ENCODE data around the gene SFRP4. TPM values are rescaled to one million over a fixed set of nuclear protein-coding genes. Genes with fewer than 3 reads are reported as not detected.
A peak's percentile ranks its signal among the peaks of the same experiment; 100 is the strongest.

The SFRP4 gene
- total and polyA plus RNA-seq, 2 donors (not counting 1 experiment from before 2014, with no cell fraction given): 1.5 to 7.3 TPM

DNA sequence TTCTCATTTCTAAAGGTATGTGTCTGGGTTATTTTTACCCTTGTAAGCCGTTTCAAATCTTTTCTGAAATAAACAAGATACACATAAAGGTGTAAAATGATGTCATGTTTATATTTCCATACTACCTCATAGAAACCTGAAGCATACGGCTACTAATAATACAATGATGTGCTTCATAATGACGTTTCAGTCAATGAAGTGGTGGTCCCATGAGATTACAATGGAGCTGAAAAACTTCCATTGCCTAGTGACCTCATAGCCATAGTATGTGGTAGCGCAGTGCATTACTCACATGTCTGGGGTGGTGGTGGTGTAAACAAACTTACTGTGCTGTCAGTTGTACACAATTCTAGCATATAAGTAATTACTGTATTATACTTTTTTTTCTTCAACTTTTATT is 28.7 kb upstream of the SFRP4 start:
- no peaks in the 10 kb centered on the region for H3K79me2 ChIP-seq (ENCODE audit: control insufficient read depth, insufficient read depth, low read length)
- no peak overlapping the region for H3K4me3 ChIP-seq (replicated peaks in 1 of 4; ENCODE audit: control extremely low read depth in 1 of 4, insufficient read depth in 1 of 4, low read depth in 3 of 4, low read length in 4 of 4)
- H3K4me1 ChIP-seq (ENCODE audit: control insufficient read depth, extremely low read depth, insufficient read depth, low read length): peaks cover 8% of the 10 kb centered on the region
- no peaks in the 10 kb centered on the region for H3K36me3 ChIP-seq (ENCODE audit: control insufficient read depth, insufficient read depth, low read length)
- no peaks in the 10 kb centered on the region for H3K9me3 ChIP-seq (ENCODE audit: control insufficient read depth, insufficient read depth, low read depth, low read length)
- H3K27ac ChIP-seq (ENCODE audit: insufficient read depth, low read length): no peak overlapping the region
- no peak overlapping the region for H2AFZ ChIP-seq (ENCODE audit: low read length)
- peak; percentile 13 to 84 for DNase-seq (ENCODE audit: low read depth in 2 of 2)
- no peak overlapping the region for H3K4me2 ChIP-seq (ENCODE audit: extremely low read depth, insufficient read depth, low read length)
- H3K27me3 ChIP-seq (ENCODE audit: control insufficient read depth, insufficient read depth, low read length): no peaks in the 10 kb centered on the region
- TF ChIP-seq CTCF (conservative IDR thresholded peaks at IDR 0.05 in 1 of 2, IDR thresholded peaks at IDR 0.05 in 1 of 2; ENCODE audit: low read depth in 1 of 2, low read length in 2 of 2) (no peak), EZH2 (IDR thresholded peaks at IDR 0.05; ENCODE audit: low read length, missing control alignments) (no peak)
- H4K20me1 ChIP-seq (ENCODE audit: control insufficient read depth, extremely low read depth, insufficient read depth, low read length): no peaks in the 10 kb centered on the region
- H3K9ac ChIP-seq (ENCODE audit: insufficient read depth, low read length): no peak overlapping the region

DNA sequence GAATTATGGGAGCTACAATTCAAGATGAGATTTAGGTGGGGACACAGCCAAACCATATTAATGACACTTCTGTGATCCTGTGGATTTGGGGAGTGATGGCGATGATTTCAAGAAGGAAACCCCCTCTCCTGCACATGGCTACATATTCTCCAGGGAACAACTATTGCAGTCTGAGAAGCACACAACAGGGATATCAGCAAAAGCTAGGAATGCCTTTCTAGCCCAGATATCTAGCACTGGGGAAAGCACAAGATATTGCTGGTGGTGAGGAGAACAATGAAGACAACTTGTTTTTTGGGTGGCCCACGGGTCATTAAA is 28.1 kb upstream of the SFRP4 start:
- H3K9ac ChIP-seq (ENCODE audit: insufficient read depth, low read length): no peak overlapping the region
- peaks cover 8% of the 10 kb centered on the region for H3K4me1 ChIP-seq (ENCODE audit: control insufficient read depth, extremely low read depth, insufficient read depth, low read length)
- no peaks in the 10 kb centered on the region for H4K20me1 ChIP-seq (ENCODE audit: control insufficient read depth, extremely low read depth, insufficient read depth, low read length)
- H3K9me3 ChIP-seq (ENCODE audit: control insufficient read depth, insufficient read depth, low read depth, low read length): no peaks in the 10 kb centered on the region
- no peaks in the 10 kb centered on the region for H3K36me3 ChIP-seq (ENCODE audit: control insufficient read depth, insufficient read depth, low read length)
- no peak for TF ChIP-seq EZH2 (IDR thresholded peaks at IDR 0.05; ENCODE audit: low read length, missing control alignments)
- no peak for TF ChIP-seq CTCF (conservative IDR thresholded peaks at IDR 0.05 in 1 of 2, IDR thresholded peaks at IDR 0.05 in 1 of 2; ENCODE audit: low read depth in 1 of 2, low read length in 2 of 2)
- no peak for DNase-seq (ENCODE audit: low read depth in 2 of 2)
- H3K27ac ChIP-seq (ENCODE audit: insufficient read depth, low read length): no peak overlapping the region
- no peak overlapping the region for H2AFZ ChIP-seq (ENCODE audit: low read length)
- no peak overlapping the region for H3K4me2 ChIP-seq (ENCODE audit: extremely low read depth, insufficient read depth, low read length)
- no peak overlapping the region for H3K4me3 ChIP-seq (replicated peaks in 1 of 4; ENCODE audit: control extremely low read depth in 1 of 4, insufficient read depth in 1 of 4, low read depth in 3 of 4, low read length in 4 of 4)
- no peaks in the 10 kb centered on the region for H3K27me3 ChIP-seq (ENCODE audit: control insufficient read depth, insufficient read depth, low read length)
- H3K79me2 ChIP-seq (ENCODE audit: control insufficient read depth, insufficient read depth, low read length): no peaks in the 10 kb centered on the region

- Histone ChIP-seq H3K27ac (ENCODE audit: insufficient read depth, low read length) (no peak overlapping the region), H3K4me3 (replicated peaks in 1 of 4; ENCODE audit: control extremely low read depth in 1 of 4, insufficient read depth in 1 of 4, low read depth in 3 of 4, low read length in 4 of 4) (no peak overlapping the region), H3K4me2 (ENCODE audit: extremely low read depth, insufficient read depth, low read length) (no peak overlapping the region), H4K20me1 (ENCODE audit: control insufficient read depth, extremely low read depth, insufficient read depth, low read length) (no peaks in the 10 kb centered on the region), H3K79me2 (ENCODE audit: control insufficient read depth, insufficient read depth, low read length) (no peaks in the 10 kb centered on the region), H2AFZ (ENCODE audit: low read length) (no peak overlapping the region), H3K4me1 (ENCODE audit: control insufficient read depth, extremely low read depth, insufficient read depth, low read length) (peaks cover 8% of the 10 kb centered on the region), H3K9me3 (ENCODE audit: control insufficient read depth, insufficient read depth, low read depth, low read length) (no peaks in the 10 kb centered on the region), H3K9ac (ENCODE audit: insufficient read depth, low read length) (no peak overlapping the region), H3K36me3 (ENCODE audit: control insufficient read depth, insufficient read depth, low read length) (no peaks in the 10 kb centered on the region), H3K27me3 (ENCODE audit: control insufficient read depth, insufficient read depth, low read length) (no peaks in the 10 kb centered on the region)
- peak in 1 of 2 donors; percentile 24 for DNase-seq (ENCODE audit: low read depth in 2 of 2)
- TF ChIP-seq CTCF (conservative IDR thresholded peaks at IDR 0.05 in 1 of 2, IDR thresholded peaks at IDR 0.05 in 1 of 2; ENCODE audit: low read depth in 1 of 2, low read length in 2 of 2) (no peak), EZH2 (IDR thresholded peaks at IDR 0.05; ENCODE audit: low read length, missing control alignments) (no peak)
Measured at GRCh38 chr7:37943905-37944736, 27.5 kb upstream of the SFRP4 start.

All from fibroblast of lung (primary cell).